ENCODE data around the gene TSSK2.
A peak's percentile ranks its signal among the peaks of the same experiment; 100 is the strongest.

The TSSK2 gene

DNA sequence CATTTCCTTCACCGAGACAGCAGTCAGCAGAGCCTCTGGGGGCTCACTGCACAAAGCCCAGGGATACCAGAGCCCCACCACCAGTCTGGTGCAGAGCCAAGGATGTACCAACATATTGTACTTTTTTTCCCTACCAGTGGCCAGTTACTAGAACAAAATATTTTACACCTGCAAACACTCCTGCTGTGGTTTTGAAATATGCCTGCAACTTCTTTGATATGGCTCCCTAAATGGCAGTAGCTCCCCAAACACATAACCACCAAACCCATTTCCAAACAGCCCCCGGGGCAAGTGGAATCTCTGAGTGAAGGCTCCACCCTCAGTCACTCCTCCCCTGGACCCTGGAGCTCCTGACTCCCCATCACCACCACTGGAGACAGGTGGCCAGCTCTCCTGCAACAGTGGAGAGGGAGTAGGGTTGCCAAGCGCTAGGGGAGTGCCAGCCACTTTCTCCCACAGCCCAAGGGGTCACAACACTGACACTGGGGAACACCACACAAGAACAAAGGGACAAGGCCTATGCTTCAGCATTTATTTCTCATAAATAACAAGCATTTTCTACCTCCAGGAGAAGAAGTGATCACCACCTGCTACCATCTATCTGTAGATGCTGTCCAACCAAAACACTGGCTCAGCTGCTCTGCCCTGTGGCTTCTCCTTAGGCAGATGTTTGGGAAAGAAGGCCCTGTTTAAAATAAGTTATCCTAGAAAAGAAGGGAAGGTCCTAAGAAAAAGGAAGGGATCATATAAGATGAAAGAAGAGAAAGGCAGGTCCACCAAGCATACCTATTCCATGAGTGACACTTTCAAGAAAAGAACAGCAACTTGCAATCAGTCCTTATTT lies 24.0 kb upstream of the TSSK2 start:
- no peak for DNase-seq (ENCODE audit: low read depth)

DNA sequence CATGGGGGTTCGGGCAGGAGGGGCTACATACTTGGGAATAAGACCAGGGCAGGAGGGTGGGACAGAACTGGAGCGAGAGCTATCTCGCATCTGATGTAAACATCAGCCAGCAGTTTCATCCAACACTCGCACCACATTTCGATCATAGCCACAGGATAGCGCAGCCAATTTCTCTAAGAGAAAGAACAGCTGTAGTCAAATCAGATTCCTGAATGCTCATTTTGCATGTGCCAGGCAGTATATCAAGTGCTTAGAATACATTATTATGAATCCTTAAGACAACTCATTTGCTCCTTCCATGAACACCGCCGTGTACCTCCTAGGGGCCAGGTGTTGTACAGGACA lies 23.4 kb upstream of the TSSK2 start:
- no peak for DNase-seq (ENCODE audit: low read depth)

DNA sequence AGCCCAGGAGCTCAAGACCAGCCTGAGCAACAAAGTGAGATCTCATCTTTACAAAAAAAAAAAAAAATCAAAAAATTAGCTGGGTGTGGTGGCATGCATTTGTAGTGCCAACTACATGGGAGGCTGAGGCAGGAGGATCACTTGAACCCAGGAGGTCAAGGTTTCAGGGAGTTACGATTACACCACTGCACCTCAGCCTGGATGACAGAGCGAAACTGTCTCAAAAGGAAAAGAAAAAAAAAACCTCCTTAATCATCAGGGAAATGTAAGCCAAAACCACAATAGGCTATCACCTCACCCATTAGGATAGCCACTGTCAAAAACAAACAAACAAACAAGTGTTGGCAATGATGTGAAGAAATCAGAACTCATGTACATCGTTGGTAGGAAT lies 22.3 kb upstream of the TSSK2 start:
- no peak for DNase-seq (ENCODE audit: low read depth)

DNA sequence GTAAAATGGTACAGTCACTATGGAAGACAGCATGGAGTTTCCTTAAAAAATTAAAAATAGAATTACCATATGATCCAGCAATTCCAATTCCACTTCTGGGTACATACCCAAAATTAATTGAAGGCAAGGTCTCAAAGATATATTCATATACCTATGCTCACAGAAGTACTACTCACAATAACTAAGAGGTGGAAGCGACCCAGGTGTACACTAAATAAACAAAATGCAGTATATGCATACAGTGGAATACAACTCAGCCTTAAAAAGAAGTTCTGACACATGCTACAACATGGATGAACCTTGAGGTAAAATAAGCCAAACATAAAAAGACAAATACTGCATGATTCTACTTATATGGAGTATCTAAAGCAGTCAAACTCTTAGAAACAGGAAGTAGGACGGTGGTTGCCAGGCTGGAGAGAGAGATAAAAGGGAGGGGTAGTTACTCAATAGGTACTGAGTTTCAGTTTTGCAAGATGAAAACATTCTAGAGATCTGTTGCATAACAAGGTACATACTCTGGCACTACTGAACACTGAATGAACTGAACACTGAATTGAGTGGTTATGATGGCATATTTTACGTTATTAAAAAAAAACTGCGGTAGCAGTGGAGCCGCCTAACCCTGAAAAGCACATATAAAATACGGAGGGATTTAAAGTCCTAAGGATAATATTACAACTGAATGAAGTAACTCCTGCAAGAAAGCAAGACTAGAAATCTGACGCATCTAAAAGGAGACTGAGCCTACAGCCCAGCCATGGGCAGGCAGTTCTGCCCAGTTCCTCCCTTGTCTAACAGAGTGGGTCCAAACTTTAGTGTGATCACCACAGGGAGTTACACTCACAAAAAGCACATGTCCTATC lies 21.7 kb upstream of the TSSK2 start:
- DNase-seq (ENCODE audit: low read depth) = no peak

DNA sequence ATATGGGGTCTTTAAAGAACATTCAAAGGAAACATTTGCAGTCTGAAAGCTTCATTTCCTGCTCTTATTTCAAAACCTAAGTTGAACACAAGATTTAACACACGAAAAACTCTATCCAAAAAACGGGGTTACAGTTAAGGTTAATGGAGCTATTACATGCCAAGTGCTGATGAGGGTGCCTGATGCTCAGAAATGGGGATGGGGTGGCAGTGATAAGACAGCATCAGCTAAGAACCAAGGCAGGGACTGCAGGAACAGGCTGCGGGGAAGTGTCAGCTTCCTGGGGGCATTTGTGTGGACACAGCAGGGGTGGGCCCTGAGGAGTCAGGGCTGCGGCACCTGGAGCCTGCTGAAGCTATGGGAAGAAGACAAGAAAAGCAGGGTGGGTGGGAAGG lies 21.0 kb upstream of the TSSK2 start:
- DNase-seq (ENCODE audit: low read depth) = no peak

DNA sequence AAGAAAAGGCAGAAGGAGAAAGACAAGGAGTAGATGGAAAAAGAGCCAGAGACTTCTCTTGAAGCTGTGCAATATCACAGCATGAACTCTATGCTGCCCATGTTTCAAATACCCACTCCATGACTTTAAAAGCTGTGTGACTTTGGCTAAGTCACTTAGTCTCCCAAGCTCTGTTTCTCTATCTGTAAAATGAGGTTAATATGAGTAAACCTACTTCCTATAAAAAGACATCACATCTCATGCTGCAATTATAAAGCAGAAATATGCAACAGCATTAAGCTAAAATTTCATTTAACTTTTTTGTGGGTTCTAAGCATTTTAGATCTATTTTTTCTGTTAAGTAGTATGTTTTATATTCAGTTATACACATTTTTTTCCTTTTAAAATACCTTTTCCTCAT lies 20.5 kb upstream of the TSSK2 start:
- DNase-seq (ENCODE audit: low read depth) = no peak

DNA sequence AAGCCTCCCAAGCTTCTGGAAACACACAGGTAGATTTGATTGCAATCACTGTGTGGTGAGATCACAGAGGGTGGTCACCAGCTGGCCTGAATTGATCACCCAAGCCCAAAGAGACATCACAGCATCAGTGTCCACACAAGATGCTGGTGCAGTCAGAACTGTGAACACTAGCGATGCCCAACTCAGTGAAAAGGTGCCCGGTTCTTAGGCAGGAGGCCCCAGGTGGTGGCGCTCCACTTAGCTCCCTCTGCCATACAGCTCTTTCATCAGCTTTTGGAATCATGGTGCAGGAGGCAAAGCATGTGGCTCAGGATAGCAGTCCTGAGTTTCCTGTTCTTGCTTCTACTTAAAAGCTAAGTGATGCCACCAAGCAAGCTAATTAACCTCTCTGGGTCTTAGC lies 20.0 kb upstream of the TSSK2 start:
- no peak for DNase-seq (ENCODE audit: low read depth)

DNA sequence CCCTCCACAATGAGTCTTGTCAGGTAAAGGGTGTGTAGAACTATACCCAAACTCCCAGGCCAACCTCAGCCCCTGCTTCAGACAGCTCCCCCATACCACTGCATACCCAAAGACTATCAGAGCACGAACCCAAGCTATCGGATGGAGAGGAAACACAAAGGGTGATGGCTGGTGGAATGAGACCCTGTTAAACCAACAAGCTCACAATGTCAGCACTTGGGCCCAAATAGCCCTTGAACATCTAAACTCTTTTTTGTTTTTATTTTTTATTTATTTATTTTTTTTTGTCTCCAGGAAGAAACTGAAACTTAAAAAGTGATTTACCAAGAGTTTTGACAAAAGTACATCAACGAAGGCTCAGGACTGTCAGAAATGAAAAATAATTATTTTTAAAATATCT lies 19.5 kb upstream of the TSSK2 start:
- no peak for DNase-seq (ENCODE audit: low read depth)

DNA sequence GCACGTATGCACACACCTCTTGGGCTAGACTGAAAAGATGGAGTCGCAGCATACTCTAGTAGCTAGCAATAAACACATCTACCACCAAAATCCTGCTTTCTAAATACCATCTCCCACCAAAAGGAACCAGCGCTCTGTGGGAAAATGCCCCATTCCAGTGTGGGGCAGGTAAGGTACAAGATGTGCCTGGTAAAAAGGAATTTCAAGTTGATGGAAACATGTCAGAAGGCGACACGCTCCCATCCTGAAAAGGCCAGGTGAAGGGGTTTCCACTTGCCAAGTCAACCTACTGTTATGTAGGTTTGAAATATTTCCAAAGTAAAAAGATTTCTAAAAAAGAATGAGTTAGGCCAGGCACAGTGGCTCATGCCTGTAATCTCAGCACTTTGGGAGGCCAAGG lies 17.7 kb upstream of the TSSK2 start:
- DNase-seq (ENCODE audit: low read depth) = no peak

DNA sequence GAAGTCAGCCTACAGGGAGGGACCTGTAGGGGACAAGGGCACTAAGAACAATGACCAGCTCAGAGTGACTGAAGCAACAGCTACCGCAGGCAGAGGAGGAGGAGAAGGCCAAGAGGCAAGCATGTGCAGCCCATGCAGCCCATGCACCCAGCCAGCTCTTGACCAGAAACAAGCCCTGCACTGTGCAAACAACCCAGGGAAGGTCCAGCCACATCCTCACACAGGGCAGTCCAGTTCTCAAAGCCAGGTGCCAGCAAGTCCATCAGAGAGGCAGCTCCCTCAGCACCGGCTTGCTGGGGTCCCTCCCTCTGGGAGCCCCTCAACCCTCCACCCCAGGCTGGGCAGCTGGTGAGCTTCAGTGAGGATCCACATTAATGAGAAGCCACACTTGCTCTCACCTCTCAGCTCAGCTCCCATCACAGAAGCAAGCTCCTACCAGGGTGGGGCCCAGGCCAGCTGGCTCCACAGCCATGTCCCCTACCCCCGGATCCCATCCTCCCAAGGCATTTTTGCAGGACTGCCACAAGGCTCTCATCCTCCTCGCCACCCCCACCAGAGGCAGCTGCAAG lies 16.0 kb upstream of the TSSK2 start:
- no peak for DNase-seq (ENCODE audit: low read depth)

DNA sequence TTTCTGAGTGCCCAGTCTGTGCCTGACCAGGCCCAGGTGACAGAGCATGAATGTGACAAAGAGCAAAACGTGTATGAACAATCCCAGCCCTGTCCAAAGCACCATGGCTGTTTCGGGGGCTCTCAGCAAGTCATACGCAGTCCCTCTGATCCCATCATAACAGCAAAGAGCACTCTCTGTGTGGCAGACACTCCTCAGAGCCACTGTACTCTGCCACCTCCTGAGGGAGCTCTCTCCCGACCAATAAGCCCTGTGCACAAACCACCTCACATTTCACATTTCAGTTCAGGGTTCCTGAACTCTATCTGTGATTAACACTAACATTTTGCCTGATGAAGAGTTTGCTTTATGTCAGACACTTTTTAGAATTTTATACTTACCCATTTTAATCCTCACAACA lies 15.5 kb upstream of the TSSK2 start:
- DNase-seq (ENCODE audit: low read depth) = no peak

DNA sequence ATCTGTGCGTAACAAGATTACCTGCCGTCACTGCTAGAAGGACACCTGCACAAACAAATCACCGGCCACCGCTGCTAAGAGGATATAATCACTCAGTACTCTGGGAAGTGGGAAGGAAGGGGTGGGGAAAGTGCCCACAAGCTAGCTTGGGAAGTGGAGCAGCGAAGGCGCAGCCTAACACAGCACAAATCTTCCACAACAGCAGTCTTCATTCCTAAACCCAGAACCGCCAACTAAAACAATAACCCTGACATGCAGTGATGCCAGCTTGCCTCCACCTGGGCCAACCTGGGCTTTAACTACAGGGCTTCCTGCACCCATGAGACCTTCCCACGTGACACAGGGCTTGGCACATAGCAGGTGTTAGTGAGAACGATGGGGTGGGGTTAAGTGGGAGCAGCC lies 14.0 kb upstream of the TSSK2 start:
- DNase-seq (ENCODE audit: low read depth) = no peak

DNA sequence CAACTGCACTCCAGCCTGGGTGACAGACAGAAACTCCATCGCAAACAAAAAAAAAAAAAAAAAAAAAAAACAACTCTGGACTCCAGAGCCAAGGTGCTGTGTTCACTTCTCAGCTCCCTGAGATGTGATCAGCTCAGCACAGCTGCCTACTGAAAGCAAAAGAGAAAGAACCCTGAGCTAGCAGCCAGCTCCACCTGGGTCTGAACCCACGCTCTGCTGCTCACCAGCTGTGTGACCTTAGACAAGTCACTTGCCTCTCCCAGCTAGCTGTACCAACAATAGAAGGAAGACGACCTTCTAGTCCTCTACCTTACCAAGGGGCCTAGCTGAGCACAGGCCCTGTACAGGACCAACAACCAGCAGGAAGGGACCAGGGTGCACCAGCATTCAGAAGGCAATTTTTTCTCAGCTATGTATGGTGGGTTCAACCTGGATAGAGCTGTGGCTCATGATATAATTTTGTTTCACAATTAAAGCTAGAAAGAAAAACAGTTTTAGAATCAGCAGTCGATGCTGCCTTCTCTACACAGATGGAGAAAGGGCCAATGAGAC lies 12.7 kb upstream of the TSSK2 start:
- no peak for DNase-seq (ENCODE audit: low read depth)

DNA sequence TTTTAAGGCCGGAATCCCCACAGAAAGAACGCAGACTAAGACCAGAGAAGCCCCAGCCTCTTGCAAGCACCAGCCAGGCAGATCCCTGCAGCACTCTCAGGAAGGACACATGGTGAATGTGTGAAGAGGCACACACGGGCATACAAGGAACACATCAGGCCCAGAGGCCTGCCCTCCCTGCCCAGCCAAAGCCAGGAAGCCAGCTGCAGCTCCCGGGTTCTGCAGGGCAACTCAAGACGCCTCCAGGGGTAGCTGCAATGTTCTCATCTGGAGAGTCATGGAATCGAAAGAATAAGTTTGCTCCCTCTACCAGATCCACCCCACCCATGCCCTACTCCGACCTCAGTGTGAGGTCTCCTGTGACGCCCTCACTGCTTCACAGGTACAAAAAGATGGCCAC lies 11.2 kb upstream of the TSSK2 start:
- DNase-seq (ENCODE audit: low read depth) = no peak

DNA sequence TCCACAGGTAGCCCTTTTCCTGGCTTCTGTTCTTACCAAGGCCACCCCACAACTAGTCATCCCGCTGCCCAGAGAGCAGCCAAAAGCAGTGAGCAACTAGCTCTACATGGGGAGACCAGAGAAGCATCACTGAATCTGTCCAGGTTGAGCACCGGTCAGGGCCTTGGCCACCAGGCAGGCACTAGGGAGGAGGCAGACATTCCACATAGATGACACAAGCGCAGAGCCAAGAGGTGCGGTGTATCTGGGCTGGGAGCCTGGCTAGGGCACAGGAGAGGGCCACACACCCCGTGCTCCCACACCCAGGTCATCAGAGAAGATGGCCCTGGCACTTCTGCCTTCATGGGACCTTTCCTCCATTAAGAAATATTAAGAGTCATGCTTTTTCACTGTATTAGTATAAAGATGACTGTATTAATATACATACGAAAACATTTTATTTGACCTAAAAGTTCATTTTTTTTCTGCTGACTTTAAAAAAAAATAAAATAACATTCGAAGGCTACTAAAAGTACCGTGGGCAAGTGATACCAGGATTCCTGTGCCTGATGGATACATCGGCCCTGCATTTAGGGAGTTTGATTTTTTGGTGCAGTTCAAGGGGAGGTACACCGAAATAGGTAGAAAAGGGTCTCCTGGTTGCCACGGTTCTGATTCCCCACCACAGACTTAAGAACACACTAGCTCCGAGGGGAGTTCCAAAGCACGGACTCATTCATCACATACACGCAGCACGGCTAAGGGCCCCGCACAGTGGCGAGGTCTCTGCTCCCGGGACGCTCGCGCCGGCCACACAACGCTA lies 10.1 kb upstream of the TSSK2 start:
- DNase-seq (ENCODE audit: low read depth) = no peak

DNA sequence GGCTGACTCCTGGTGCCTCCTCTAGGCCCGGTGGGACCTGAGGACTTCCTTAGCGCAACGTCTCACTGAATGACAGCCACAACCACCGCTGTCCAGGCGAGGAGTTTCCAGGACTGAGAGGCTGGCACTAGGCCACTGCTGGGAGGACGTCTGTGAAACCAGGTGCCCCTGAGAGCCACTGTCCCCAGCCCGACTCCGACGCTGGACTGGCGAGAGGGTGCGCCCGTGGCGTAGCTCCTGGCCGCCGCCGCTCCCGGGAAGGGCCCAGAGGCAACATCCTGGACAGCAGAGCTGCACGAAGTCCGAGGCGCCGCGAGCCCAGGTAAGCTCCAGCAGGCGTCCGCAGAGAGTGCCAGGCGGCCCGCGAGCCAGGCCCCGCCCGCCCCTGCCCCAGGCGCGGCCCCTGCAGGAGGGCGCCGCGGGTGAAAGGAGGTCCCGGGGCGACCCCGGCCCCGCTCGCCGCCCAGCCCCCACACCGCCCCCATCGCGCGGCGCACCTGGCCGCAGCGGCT lies 9.4 kb upstream of the TSSK2 start:
- DNase-seq (ENCODE audit: low read depth) = no peak

DNA sequence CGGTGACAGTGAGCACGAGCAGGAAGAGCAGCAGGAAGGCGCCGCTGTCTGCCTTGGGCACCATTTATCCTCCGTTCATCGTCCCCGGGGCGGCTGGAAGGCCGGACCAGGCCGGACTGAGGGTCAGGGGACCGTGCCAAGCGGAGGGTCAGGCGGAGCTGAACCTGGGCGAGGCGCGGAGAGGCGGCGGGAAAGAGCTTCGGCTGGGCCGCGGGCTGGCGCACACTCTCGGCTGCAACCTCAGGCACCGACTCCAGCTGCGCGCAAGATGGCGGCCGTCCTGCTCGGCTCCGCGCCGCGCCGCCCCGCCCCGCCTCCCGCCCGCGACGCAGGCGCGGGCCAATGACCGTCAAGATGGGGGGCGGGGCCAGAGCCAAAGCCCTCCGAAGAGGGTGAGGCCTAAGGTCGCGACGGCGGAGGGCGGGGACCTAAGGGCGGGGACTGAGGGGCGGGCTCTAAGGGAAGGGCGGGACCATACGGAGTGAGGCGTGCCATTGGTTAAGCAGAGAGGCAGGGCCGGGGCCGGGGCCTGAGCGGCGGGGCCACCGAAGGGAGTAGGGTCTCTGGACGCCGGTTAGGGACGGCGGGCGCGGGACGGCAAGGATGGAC lies 8.9 kb upstream of the TSSK2 start, which contains the start of gene DGCR2:
Gene DGCR2 (minus strand): TSS at position 270 of the 609 bp plus-strand sequence. CDS start 206 bp downstream, at position 64.
- DNase-seq (ENCODE audit: low read depth) = peak; percentile 76

DNA sequence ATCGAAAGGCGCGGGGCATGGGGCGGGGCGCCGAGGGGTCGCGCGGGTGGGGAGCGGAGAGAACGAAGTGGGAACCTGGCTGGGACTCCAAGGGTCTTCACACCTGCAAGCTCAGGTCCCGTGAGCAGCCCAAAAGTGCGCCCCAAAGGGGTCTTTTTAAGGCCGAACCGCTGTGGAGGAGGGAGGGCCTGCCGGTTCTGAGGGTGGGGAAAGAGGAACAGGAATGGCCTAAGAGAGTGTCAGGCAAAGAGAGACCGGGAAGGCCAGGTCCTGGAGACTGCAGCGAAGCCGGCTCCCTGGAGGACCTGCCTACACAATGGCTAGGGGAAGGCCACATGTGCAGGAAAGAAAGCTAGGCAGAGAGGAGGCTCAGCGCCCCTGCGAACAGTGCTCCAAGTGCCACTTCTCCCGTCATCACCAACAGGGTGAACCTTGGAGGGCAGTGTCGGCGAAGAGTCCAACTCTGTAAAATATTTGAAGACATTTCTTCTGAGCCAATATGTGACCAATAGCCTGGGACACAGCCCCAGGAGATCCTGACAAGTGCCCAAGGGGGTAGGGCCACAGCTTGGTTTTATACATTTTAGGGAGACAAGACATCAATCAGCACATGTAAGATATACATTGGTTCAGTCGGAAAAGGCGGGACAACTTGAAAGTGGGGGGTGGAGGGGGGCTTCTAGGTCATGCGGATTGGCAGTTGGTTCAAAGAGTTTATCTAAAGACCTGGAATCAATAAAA lies 8.2 kb upstream of the TSSK2 start:
- no peak for DNase-seq (ENCODE audit: low read depth)

DNA sequence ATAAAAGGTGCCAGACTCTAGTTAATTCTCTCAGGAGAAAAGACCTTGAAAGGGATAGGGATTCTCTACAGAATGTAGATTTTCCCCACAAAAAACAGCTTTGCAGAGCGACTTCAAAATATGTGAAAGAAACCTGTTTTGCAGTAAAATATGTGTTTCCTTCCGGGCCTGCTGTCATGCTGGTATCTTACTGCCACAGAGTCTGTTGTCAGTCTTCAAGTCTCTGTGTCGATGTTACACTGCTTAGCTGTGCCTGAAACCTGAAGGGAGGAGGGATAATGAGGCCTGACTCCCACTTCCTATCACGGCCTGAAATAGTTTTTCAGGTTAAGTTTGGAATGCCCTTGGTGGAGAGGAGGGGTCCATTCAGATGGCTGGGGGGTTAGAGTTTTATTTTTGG lies 7.2 kb upstream of the TSSK2 start:
- DNase-seq (ENCODE audit: low read depth) = no peak

DNA sequence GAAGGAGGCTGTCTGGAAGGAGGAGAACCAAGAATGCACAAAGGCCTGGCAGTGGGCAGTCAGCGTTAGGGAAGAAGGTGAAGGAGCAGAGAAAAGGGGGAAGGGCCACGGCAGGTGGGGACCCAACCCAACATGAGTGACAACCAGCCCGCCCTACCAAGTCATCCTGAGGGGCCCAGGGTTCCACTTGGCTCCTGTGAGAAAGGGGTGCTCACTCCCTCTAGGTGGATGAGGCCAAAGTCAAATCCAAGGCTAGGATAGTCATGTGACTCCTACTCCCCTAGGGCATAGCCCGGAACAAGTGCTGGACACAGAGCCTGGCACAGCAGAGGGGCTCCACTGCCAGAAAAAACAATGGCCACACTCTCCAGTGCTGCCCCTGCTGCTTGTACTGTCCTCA lies 6.7 kb upstream of the TSSK2 start:
- no peak for DNase-seq (ENCODE audit: low read depth)

DNA sequence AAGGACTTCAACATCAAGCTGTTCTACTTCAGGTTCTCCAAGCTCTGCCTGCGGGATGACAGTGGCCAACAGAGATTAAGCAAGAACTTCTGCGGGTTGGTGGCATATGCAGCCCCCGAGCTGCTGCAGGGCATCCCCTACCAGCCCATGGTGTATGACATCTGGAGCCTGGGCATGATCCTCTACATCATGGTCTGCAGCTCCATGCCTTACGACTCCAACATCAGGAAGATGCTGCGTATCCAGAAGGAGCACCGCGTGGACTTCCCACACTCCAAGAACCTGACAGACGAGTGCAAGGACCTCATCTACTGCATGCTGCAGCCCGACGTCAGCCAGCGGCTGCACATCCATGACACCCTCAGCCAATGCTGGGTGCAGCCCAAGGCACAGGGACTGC lies 6.1 kb upstream of the TSSK2 start:
- DNase-seq (ENCODE audit: low read depth) = no peak

Measured in HS-27A (cell line).